Stimulated activated CD8-positive, alpha-beta memory T cell treated with anti-CD3 and anti-CD28 coated beads, Interleukin-7, amount 100 ng/mL, for 1 hour (primary cell): ENCODE measurements around the gene PAX5.

Source experiments
- DNase-seq, 2 donors: peaks; one replicate each; pipeline ENCODE4 v3.0.0-alpha.2; 2020; ENCODE audit warnings: low read depth in 2 of 2

PAX5 gene

DNA sequence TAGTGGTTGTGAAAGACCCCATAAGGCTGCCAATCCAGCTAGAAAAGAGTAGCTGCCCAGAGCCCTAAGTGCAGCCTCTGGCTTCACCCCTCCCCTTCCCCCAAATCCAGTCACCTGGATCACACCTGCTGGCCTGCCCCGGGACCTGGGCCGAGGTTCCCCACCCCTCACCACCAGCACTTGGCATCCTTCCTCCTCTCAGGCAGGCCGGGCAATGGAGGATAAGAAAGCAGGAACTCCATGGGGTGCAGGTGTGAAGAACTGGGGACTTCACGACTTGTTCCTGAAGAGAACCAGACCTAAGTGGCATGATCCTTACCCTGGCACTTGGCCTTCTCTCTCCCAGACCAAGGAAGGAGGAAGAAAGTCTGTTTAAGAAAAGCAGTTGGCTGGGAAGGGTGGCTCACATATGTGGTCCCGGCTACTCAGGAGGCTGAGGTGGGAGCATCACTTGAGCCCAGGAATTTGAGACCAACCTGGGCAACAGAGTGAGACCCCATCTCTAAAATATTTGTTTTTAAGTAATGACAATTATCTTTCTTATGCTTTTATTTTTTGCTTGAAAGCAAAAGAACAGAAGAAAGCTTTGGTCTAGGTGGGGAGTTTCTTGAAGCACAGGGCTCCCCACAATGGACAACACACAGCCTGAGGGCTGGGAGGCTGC is 131.1 kb downstream of the PAX5 start:
- DNase-seq = no peak

DNA sequence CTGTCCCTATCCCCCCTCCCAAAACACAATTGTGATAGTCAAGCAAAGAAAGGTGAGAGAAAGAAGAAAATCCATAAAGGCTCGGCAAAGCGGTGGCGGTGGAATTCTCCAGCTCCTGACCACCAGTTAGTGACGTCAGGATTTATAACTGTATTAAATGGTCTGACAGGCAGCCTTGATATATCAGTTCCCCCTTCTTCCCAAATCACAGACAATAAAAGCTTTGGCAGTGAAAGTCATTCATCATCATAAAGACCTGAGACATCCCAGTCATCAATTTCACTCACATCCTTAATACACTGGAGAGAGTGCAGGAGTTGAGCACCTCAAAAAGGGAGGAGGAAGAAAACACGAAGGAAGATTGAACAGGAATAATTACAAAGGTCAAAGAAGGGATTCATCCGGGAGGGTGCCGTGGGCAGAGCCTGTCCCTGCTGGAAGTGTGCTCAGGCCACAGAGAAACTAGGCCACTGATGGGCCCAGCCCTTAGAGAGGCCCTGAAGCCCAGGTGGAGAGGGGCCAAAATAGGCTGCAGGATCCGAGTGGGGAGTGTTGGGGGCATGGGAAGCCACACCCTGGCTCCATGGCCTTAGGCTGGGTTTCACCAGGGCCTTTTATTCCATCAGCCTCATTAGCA is 131.9 kb downstream of the PAX5 start:
- DNase-seq = no peak

DNA sequence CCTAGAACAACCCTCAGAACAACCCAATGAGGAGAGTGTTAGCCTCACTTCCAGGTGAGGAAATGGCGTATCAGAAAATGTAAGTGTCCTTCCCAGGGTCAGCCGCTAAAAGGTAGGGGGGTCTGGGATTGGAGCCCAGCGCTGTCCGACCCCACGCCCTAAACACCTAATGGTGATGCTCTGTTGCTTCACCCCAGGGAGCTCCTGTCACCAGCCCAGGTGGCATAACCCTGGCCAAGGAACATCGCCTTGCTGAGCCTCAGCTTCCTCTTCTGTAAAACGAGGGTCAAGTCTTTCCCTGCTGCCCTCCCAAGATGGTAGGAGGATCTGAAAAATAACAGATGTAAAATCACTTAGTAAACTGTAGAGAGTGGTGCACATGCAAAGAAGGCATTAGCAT is 132.5 kb downstream of the PAX5 start:
- DNase-seq = no peak

DNA sequence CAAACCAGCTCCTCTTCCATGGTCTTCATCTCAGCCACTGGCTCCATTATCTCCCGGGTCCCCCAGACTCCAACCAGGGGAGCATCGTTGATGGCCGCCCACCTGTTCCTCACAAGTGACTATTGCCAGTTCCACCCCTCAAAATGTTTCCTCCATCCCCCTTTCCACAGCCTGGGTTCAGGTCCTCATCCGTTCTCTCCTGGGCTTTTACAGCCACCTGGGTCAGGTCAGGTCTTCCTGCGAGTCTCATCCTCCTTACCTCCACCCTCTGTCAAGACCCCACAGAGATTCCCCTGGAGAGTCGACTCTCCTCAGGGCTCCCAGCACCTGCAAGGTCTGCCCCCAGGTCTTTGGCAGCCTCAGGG is 133.2 kb downstream of the PAX5 start:
- no peak for DNase-seq

DNA sequence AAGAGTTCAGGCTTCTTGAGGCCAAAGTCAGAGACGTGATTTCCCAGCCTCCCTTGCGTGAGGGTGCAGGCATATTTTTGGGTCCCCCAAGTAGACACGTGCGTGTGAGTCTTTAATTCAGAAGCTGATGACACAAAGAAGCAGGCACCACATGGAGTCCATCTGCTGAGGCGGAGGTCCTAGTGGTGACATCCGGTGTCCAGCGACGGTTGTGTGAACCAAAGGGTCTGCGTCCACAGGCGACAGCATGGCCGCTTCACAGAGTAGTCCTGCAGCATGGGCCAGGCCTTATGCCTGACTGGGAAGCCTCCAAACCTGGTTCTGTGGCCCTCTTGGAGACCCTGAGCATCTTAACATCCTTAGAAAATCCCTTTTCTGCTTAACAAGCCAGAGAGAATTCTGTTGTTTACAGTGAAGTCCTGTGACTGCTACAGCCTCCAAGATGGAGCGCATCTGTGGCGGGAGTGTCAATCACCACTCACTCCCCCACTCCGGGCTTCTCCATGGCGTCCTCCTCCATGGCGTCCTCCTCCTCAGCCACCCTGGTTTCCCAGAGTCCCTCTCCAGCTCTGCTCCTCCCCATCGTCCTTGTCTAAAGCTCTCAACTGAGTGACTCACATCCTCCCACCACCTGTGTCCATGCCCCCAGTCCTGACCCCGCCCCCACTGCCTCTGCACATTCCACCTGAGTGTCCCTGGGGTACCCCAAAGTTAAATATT is 133.8 kb downstream of the PAX5 start:
- DNase-seq = no peak

DNA sequence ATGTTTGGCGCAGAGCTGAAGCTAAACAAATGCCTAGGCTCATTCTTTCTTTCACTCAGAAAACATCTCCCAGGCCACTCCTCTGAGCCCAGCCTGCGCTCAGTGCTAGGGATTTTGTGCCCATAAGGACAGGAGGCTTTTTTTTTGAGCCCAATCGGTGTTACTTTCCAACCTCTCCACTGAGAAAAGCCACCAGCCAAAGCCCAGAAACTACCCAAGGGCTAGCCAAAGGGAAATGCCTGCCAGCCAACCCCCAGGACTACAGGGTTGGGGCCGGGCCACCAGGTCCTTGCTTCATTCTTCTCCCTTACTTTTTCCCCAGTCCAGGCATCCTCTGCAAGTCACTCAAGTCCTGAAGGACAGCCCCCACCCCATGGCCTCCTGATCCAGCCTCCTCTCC is 134.7 kb downstream of the PAX5 start:
- DNase-seq = no peak

DNA sequence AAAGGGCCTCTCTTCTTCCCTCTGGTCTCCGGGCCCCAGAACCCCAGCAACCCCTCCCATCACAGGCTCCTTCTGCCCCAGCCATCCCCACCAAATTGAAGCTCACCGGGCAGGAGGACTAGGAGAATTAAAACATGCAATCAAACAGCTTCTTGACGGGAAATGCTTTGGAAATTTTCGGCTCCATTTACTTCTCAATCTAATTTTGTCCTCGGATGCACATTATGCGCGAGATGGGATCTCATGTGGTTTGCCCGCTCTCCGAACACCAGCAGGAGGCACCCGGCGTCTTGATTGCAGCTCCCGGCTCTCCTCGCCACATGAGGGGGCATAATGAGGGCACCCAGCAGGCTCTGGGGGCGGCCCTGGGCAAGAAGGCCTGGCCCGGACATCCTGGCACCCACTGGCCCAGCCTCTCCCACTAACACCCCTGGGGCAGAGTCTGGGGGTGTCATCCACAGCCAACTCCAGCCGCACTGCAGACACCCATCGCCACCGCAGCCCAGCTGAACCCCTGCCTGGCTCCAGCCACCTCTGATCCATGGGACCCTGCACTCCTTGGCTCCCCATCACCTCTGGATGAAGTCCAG is 135.5 kb downstream of the PAX5 start:
- DNase-seq = no peak

DNA sequence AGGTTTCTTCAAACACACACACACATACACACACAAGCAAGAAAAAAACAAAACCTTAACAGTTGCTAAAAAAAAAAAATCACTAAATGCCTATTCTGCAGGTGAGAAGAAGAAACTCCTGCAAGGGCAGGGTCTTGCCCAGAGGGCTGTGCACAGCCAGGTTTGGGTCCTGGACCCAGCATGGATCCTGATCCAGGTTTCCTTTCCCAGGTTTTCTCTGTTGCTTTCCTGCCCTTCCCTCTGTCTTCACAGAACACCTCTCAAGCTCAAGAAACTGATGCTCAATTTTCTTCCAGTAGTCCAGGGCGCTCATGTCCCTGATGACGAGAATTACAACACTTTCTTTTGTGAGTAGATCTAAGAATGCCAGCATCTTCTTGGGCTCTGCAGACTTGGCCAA is 136.6 kb downstream of the PAX5 start:
- DNase-seq = no peak

DNA sequence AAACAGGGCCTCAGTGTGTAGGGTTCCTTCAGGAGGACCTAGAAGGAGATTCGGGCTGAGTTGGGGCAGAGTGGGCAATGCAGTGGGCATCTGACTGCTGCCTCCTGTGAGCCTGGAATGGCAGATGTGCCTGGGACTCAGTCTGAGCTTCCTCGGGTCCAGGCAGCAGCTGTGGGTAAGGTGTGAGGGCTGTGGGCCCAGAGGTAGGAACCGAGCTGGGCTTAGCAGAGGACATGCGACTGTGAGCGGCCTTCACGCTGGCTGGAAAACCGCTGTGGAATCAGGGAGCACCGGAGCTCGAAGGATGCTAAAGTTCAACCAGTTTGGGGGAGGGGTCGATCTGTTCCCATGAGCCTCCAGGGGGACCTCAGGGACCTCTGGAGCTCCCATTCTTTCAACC is 137.0 kb downstream of the PAX5 start:
- no peak for DNase-seq

DNA sequence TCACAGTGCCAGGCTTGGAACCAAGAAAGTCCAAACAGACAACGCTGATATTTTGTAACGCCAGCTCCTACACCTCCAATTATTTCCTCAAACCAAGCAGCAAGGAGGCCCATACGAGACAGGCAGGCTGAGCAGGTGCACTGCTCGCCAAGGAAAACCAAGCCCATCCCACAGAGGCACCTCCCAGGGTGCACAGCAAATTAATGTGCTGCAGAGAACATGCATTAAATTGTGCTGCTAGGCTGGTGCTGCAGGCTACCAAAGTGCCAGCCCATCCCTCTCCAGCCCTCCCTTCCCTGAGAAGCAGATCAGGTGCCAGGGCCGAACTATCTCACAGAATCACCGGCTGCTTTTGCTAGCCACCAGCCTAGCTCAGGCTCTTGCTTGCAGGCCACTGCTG is 137.8 kb downstream of the PAX5 start:
- no peak for DNase-seq

DNA sequence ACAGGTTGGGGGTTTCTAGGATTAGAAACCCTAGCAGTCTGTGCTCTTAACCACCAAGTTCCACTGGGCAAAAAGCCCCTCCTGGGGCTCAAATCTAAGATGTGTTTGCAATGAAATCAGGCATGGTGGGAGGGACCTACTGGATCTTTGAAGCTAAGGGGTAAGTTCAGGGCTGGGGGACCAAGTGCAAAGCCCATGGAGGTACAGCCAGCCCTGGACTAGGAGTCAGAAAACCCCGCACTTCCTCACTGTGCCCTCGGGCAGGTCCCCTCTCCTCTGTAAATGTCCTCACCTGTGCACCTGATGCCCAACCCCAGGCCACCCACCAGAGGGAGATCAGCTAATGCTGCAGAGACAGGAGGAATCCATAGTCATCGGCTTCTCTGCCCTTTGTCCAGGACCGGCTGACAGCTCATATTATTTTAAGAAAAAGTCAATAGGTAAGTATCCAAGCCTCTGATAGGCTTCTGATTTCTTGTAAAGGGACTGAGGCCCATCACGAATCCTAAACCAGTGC is 138.3 kb downstream of the PAX5 start:
- no peak for DNase-seq

DNA sequence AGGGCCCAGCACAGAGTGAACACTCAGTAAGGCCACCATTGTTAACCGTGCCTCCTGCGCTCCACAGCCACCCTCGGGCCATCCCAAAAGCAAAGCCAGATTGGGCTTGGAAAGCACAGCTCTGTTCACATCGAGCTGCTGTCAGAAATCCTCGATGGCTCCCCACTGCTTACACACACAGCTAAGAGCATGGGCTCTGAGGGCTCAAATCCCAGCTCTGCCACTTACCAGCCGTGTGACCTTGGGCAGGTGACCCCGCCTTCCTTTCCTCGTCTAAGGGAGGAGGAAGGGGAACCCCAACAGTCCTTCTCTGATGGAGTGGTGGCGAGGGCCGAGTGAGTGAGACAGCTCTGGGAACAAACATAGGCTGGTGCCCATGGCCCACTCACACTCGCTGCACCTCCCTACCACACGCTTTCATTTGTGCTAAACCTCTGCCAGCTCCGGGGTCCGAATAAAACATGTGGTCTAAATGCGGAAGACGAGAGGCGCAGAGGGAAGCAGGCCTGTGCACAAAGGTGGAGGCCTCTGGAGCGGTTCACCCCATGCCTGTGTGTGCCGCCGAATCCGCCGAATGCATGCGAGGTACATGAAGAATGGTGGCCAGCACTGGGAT is 139.3 kb downstream of the PAX5 start:
- no peak for DNase-seq

DNA sequence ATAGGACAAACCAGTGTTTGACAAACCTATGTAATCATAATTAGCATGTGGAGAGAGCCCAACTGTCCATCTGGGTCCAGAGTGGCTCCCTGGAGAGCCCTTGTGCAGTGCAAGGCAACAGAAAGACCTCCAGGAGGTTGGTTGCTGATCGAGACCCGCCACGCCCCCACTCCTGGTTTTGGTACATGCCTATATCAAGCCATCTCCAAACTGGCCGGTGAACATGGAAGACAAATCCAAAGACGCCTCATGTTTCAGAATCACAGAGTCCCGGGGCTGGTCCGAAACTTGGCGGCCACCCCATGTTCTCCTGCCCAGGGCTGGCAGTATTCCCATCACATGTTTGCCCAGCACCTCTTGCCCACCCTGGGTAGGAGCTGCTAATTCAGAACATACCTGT is 140.2 kb downstream of the PAX5 start:
- DNase-seq = no peak

DNA sequence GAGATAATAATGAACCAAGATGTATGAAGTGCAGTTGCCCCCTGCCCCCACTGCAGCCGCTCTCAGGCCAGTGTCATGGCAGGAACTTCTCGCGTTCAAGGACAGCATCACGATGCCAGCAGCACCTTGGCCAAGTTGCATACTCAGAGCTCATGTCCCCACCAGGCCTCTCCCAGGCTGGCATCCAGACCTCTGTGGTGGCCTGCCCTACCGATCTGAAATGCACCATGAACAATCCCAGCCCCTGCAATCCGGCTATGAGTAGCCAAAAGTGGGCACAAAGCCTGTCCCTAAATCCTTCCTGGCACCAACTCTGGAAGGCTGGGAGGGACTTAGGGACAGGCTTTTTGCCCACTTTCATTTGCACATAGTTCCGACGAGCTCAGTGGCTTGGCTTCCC is 140.9 kb downstream of the PAX5 start:
- DNase-seq = no peak

DNA sequence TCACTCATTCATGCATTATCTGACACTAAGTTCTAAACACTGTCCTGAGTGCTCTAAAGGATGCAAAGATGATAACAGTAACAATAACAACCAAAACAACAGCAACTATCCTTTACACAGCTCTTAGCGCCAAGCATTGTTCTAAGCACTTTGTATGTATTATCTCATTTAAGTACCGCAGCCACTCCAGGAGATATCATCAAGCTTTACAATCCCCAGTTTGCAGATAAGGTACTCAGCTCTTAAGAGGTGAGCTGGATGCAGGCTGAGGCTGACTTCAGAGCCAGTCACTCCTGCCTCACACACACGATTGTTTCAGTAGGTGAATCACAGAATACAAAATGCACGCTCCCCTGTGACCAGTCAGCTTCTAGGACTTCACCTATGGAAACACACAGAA is 141.8 kb downstream of the PAX5 start:
- no peak for DNase-seq

DNA sequence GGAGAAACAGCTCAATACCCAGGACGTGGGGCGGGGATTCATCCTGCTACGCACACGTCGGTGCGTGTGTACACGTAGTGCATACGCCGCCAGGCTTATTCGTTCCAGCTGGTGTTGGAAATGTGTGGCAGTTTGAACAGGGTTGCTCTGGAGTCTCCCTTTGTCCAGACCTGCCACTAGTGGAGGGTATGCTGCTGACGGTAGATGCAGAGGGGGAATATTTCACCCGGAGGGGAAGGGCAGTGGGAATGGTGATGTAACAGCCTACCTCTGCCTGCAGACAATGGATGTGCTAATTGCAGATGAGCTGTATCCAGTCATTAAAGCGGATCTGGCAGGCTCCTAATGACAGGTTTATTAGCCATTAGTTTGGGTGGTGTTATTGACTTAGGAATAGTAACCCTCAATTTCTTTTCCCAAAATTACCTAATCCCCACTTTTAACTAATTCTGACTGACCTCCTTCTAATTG is 142.7 kb downstream of the PAX5 start:
- DNase-seq = no peak

DNA sequence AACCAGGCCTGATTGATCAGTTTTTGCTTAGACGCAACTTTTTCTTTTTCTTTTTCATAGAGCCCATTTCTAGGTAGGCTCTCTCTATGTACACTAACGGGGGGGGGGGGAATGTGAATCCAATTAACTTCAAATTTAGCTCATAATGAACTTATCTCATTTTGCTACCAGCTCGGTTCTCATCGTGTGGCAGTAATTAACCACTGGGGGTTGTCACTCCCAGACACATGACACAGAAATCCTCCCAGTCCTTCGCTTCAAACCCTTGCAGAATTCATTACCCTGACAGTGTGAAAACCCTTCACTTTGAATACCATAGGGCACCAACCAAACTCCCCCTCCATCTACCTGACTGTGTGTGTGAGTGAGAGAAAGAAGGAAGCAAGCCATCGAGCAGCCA is 144.2 kb downstream of the PAX5 start:
- no peak for DNase-seq

DNA sequence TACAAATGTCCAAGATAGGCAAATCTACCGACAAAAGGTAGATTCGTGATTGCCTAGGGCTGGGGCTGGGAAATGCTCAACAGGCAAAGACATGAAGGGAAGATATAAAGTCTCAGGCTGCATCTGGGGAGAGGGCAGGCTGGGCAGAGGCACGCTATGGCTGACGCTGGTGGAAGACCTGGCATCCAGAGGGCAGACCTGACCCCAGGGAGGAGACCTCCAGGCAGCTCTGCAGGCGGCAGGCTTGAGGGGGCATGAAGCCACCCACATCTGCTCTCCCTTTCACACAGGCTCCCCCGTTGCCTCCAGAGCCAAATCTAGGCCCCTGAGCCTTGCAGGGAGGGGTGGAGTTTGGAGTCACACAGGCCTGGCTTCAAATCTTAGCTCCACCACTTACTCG is 145.5 kb downstream of the PAX5 start:
- no peak for DNase-seq

DNA sequence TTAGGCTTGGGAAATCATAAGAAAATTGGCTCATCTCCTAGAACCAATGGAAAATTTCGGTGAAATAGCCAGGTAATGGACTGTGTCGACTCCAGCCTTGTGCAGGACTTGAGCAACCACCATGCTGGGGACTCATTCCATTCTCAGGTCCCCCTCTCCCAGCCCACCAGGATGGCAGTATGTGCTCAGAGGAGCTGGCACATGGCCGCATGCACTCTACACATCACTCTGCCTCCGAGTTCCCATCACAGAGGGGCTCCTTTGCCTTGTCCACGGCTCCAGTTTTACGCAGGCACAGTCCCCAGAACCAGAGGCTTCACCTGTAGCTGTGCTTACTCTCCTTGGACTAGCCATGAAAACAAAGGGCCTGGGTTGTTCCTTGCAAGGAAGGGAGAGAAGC is 149.3 kb downstream of the PAX5 start:
- DNase-seq = no peak

DNA sequence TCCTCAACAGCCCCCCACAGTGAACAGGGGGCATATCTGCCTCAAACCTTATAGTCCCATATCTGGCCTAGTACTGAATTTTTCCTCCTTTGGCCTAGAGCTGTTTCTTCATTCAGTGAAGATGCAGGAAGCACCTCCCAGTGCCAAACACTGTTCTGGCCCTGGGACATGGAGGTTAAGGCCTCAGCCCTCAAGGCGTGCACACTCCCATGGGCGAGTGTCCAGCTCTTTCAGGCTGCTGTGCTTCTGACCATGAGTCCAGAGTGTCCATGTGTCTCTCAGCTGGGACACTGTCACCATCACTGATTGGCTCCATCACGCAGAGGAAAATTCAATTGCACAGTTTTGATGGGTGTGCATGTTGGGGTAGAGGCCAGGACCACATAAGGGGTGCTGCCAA is 151.5 kb downstream of the PAX5 start:
- no peak for DNase-seq

DNA sequence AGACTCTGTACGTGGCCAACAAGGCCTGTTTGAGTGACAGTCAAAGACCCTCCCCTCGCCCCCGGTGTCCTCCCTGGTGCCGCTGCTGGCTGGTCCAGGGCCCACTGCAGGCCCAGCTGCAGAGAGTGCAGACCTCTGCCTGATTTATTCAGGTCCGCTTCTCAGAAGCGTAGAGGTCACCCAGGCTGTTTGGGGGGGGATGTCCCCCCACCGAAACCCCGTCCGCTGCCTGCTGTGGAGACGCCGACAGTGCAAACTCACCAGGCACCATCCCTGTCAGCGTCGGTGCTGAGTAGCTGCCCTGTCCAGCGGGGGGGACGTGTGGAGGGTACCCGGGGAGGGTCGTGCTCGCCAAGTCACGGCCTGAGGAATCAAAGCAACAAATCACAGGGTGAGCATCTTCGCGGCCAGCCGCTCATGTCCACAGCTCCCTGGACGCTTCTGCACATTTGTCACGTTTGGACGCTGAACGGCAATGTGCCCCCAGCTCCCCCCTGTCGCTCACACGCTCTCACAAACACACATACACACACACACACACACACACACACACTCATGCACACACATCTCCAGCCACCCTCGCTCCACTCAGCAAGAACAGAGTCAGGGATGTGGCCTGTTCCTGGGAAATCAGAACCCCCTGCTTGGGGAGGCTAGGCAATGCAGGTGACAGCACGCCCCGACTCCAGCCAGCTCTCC is 152.2 kb downstream of the PAX5 start:
- no peak for DNase-seq

DNA sequence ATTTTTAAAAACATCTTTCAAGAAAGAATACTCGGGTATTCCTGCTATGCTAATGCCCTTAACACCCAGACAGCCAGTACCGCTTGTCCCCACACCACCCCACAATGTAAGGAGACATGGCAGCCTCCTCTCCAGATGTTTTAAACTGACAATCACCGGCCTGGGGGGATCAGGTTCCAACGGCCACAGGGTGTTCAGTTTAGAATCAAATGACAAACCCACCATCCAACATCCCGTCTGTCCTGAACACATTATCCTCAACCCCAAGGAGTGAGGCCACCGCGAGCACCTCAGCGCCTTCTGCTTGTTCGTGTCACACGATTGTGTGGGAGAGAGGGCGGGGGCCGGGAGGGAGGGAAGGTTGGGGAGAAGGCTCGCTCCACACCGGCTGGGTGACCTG is 152.8 kb downstream of the PAX5 start:
- no peak for DNase-seq
